ENCODE measurements around the gene MFNG.
"Not testable (repeated sequence)": the region's sequence is repeated elsewhere in the genome, so short reads cannot be mapped to it uniquely, and the experiment has no call there.

The MFNG gene

DNA sequence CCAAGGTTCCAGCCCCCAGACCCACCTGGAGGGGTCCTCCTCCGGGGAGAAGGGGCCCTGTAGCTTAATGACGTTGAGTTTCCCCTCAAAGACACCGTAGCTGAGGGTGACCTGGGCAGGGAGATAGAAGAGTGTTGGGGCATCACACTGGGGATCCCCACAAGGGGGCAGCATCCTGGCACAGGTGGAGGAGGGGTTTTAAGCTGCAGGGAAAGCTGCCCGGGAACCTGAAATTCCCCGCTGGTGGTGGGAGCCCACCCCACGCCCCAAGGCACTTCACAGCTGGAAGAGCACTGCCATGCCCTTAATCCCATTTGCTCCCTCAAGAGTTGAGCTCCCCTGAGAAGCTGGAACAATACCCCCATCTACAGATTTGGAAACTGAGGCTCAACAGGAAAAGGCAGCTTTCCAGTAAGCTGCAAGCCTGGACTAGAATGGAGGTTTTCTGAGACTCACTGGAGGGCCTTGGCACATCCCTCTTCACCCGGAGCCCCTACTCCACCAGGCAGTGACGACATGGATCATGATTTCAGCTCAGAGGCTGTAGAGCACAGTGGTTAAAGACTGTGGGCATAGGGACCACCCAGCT is 13.7 kb downstream of the MFNG start:
- peak; percentile 4 for DNase-seq

DNA sequence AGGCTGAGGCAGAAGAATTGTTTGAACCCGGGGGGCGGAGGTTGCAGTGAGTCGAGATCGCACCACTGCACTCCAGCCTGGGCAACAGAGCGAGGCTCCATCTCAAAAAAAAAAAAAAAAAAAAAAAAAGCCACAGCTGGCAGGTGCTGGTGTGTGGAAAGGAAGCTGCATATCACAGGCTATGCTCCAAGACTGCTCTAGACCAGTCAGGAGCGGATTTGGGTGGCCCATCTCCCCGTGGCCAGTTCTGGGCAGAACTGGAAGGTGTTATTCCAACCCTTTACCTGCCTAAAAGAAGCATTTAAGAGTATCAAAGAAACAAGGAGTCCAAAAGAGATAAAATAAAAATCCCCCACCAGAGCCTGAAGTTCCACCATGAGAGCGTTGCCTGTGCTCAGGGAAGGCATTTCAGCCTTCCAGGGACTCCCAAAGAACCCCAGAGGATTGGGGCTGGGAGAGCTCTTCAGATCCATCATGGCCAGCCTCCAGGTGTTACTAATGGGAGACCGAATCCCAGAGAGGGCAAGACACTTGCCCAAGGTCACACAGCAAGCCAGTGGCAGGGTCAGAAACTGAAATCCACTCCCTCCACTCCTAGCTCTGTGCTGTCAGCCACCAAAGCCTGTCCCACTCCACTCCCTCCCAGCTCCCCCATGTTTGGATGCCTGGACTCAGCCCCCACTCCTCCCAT is 14.3 kb downstream of the MFNG start:
- no peak for DNase-seq

DNA sequence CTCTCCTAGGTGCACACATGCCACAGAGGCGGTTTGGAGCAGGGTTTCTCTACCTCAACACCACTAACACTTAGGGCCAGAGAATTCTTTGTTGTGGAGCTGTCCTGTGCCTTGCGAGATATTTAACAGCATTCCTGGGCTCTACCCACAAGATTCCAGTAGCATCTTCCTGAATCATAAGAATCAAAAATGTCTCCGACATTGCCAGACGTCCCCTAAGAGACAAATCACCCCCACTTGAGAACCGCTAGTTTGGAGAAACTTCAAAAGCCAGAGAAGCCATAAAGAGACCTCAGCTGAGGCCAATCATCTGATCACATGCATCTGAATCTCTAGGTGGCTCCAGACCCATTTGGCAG is 16.1 kb downstream of the MFNG start:
- no peak for DNase-seq

DNA sequence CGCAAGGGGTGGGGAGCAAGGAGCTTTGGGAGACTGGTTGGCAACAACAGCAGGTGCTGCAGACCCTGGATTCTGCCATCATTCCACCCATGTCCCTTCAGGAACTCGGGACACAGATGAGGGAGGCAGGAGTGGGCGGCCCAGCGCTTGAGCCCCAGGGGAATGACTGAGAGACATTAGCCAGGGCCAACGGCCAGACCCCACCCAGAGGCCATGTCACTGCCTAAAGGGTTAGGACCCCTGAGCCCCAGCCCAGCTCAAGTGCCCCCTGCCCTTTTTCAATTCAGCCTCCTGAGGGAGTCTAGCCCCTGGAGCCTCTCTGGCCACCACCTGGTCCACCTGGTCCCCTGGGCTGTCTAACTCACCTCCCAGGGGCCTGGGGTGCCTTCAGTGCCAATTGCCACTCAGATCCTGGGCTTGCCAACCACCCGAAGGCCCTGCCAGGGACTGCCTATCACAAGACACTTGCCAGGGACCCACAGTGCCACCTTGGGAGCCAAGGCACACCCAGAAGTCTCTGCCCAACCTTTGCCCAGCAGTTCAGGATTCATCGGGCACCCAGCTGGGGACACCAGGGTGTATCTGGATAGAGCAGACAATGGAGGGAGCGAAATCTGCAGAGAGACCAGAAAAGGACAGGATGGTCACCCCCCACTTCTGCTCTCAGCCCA is 16.6 kb downstream of the MFNG start:
- DNase-seq = no peak

DNA sequence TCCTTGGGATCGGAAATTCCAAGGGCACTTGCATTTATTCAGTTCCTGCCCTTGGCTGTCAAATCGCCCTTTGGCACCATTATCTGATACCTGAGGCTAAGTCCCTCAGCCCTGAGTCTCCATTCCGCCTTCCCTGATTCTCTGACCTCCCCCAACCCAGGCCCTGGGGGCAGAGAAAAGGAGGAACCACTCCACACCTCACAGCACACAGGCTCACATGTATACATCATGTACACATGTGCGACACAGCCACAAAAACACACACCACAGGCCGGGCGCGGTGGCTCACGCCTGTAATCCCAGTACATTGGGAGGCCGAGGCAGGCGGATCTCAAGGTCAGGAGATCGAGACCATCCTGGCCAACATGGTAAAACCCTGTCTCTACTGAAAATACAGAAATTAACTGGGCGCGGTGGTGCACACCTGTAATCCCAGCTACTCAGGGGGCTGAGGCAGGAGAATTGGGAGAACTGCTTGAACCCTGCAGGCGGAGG is 17.9 kb downstream of the MFNG start:
- DNase-seq = not testable (repeated sequence)

DNA sequence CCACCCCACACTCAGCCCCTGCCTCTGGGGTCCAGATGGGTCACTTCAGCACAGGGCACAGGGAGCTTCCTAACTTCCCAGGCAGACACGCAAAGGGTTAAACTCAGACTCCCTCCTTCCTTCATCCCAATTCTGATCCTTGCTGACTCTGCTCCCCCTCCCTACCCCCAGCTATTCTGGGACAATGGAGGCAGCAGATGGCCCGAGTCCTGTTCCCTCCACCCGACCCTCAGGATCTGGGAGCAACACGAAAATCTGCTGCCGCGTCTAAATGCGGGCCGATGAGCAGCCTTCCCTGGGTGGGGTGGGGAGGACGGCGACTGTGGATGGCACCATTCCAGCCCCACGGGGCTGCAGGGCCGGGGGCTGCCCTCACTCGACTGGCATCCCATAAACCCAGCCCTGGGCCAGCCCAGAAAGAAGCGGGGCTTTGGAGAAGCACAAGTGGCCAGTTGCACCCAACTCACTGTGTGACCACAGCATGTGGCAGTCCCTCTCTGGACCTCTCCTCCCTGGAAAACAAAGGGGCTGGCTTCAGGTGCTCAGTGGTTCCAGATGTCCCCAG is 18.7 kb downstream of the MFNG start:
- DNase-seq = no peak

DNA sequence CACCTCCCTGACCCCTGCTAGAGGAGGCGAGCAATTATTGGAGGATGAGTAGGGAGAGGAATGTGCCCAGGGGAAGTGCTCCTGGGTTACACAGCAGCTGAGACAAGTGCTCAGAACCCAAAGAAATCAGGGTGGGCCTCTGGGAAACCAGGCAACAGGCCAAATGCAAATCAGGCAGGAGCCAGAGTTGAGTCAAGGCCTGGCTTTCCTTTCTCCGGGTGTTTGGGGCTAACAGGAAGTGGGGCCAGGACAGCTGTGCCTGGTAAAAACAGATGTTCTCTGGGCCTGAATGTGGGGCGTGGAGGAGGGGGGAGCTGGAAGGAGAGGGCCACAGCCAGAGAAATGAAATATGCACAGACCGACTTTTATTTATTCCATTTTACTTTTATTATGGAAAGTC is 22.0 kb downstream of the MFNG start:
- no peak for DNase-seq

DNA sequence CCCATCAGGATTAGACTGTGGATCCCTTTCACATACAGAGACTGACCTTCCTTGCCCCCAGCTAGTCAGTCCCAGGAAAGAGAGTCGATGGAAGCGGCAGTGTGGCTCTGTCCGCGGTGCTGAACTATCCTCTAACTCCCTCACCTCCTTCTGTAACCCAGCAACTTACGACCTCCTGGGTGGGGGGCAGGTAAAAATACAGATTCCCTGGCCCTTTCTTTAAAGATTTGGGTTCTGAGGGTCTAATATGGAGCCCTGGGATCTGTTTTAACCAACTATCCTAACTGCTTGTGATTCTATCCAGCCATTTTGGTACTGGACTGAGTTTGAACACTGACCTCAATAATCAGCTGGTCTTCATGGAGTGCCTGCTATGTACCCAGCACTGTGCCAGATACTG is 23.2 kb downstream of the MFNG start:
- no peak for DNase-seq

DNA sequence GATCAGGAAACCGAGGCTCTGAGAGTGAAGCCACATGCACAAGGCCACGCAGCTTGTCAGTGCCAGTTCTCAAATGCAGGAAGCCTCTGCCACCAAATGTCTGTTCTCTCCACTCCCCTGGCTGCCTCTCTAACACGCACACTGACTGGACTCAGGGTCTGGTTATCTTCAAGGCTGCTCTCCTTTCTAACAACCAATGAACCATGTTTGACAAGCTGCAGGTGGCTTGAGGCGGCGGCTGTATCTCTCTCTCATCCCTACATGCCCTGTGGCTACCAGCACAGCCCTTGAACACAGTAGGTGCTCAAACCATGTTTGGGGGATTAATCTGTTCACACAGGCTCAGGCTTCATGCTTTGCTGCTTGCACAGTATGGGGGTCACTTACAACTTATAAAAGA is 23.7 kb downstream of the MFNG start:
- DNase-seq = peak; percentile 6

DNA sequence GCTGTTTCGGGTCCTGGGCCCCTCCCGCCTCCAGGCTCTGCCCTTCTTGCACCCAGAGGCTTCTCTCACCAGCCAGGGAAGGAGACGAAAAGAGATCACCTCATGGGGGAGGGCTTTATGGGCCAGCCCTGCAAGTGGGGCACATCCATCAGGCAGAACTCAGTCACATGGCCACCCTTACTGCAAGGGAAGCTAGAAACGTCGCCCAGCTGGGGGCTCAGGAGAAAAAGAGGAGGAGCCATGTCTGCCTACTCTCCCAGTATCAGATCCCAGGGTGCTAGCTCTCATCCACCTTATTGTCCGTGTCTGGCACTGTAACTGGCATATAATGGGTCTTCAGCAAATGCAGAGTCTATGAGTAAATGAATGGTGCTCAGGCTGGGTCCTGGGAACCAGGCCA is 24.2 kb downstream of the MFNG start:
- no peak for DNase-seq

DNA sequence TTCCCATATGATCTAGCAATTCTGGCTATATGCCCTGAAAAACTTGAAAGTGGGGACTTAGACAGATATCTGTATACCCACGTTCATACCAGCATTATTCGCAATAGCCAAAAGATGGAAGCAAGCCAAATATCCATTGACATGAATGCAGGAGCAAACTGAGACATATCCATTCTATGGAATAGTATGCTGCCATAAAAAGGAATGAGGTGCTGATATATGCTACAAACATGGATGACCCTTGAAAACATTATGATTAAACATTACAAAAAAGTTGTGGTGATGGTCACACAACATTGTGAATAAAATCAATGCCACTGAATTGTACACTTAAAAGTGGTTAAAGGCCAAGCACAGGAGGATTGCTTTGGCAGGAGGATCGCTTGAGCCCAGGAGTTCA is 25.5 kb downstream of the MFNG start:
- DNase-seq = no peak

DNA sequence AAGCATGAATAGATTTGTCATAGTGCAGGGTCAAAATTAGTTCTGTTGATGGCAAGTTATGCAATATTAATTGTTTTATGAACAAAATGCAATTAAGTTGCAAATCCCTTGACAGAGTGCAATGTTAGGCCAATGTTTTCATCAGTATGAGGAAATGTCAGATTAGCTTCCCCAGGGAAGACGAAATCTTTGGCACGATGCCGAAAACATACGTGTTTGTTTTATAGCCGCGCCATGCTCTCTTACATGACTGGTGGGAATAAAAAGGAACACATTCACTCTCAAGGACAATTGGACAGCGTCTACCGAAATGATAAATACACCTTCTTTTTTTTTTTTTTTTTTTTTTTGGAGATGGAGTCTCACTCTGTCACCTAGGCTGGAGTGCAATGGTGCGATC is 27.0 kb downstream of the MFNG start:
- DNase-seq = no peak

DNA sequence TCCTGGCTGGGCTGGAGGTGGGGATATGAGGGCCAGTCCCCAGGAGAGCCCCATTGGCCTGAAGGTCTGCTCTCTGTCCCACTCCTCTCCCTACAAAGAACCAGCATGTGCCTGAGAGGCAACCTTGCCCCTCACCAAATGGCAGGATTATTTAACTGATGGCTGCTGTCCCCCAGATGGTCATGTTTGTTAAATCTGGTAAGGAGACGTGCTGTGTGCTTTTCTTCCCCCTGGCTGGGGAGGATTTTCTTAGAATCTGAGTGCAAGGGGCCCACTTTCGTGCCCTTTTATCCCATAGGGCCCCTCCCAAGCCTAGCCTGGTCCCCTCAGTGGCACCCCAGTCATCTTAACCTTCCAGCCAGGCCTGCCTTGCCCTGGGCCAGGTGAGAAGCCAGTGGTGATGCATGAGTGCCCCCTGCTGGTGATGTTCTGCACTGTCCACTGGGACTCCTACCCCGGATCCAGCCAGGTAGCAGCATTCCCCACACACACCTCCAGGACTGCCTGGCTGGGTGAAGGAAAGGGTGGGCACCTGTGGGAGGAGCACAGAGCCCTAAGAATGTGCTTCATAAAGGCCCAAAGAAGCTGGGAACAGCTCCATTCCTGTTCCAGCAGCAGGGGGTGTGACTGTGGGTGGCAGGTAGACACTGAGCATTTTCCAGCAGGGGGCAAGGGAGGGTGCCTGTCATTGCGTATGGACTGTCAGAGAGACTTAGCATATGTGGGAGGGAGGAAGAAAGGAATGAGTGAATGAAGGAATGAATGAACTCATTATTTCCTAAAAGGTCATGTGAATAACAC is 28.9 kb downstream of the MFNG start:
- DNase-seq = peak; percentile 25

DNA sequence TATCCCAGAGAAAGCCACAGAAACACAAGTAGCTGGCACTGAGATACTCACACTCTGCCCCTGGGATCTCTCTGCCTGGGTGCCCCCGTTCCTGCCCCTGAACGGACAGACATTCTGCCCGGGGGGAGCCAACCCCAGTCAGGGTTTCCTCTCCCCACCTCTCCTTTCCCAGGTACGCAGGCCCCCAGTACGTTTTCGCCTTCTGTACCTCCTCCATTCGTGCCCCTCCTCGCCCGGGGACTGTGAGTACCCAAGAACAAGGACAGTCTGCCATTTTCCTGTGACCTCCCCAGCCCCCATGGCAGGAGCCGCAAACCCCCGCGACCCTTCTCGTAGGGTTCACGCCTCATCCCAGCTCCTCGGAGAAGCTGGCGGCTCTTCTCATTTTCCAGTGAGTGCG is 29.8 kb downstream of the MFNG start:
- DNase-seq = no peak

DNA sequence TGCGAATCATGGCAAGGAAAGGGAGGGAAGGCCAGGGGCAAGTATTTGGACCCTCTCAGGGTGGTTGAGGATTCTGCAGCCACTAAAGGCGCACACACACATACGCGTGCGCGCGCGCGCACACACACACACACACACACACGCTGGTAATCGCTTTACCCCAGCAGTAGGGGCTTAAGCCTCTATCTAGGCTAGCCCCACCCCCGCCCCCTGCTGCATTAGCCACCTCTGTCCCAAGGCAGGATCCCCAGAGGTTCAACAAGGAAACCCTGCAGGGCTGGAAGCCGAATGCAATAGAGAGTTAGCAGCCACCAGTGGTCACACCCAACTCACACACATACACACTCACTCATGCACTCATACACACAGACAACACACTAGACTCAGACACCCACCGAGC is 30.3 kb downstream of the MFNG start:
- DNase-seq = no peak

DNA sequence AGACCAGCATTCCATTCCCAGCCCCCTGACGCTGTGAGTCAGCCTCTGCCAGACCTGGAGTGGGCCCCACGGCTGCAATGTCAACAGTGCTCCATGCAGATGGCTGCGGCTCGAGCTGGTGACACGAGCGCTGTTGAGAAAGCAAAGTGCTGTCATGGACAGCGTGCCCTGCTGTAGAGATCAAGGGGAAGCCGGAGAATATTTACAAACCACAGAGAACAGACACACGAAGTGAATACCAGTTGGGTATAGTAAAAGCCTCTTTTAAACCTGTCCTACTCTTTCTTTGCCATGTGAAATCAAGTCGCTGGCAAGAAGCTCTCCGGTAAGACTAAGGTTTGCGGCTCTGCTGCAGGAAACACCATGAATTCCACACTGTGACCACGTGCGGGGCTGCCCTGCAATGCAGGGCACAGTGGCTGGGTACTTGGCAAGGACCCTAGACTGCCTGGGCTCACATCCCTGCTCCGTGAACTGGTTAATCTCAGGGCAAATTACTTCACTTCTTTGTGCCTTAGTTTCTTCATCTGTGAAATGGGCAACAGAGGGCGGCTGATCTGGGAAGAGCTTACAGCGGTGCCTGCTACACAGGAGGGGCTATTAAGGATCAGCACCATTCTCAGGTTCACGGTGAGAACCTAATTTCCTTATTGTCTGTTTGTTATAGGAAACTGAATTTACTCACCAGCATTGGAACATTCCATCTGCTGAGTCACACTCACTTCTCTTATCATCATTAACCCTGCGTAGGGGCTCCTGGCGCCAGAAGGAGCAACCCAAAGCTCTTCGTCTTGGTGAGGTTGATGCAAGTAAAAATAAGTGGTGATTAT is 31.1 kb downstream of the MFNG start:
- DNase-seq = peak; percentile 4

DNA sequence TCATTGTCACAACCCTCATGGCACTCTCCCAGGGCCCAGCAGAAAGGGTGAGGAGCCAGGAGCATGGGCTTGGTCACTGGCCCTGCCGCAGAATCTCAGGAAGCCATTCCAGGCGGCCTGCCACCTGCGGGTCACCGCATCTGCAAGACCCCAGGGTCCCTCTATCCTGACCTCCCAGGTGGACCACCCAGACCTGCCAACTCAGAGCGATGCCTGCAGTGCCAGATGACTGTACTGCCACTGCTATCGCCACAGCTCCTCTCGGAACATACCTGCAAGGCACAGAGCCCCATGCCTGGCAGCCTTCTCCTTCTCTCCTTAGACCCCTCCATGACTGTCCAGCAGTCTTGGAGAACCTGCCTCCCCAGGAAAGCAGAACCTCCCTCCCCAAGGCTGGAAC is 32.5 kb downstream of the MFNG start:
- no peak for DNase-seq

DNA sequence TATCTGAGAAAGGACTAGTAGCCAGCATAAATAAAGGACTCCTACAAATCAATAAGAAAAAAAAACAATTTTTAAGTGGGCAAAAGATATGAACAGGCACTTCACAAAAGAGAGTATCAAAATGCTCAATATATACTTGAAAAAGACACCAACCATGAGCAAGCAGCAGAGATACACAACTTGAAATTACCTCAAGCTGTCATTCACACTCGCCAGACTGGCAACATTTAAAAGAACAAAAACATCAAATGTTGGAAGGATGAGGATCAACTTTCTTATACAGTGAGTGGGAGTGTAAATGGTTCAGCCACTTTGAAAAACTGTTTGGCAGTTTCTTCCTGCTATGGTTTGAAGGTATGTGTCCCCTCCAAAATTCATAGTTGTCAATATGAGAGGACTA is 35.0 kb downstream of the MFNG start:
- DNase-seq = no peak

DNA sequence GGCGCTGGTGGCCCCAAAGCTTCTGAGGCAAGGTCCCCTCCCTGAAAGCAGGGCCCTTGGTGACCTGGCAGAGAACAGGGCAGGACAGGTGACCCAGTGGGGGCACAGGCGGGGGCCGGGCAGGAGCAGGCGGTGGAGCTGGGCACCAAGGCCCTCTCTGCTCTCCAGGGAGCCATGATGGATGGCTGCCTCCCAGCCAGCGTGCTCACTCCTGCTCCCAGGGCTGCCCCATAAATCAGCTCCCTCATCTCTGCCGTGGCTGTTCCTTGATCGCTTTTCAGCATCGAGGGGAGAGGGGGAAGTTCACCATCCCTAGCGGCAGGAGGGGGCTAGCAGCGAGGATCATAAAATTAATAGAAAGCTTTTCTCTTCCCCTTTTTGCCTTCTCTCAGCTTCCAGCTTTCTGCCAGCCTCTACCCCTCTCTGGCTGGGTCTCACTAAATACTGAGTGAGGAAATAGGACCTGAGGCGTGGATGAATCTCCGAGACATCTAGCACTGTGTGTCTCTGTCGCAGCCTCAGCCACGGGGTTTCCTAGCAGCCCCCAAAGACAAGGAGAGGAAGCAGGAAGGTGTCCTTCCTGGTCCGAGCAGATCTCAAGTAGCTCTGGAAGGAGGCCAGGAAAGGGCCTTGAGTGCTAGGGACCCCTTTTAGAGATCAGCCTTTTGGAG is 36.7 kb downstream of the MFNG start:
- DNase-seq = no peak

DNA sequence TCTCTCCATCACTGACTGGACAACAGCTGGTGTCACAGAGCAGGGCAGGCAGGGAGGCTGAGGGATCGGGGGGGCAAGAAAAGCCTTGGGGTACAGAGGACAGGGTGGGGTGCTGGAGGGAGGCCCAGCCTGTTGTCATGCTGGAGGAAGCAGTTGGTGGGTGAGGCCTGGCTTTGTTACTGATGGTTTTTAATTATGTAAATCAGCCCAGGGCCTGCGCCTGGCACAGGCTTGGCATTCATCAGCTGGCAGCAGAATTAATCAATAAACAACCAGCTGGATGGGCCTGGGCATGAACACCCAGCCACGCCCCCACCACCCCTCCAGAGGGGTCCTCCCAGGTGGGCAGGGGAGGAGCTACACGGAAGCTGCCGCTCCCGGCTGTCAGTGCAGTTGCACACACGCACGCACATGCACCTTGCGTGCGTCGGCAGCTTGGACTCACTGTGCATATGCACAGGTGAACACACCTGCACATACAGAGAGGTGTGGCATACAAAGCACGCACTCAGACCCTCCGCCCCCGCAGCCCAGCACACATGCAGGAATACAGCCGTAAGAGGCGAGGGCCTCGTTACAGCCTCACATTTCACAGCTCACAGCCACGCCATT is 37.6 kb downstream of the MFNG start:
- no peak for DNase-seq

DNA sequence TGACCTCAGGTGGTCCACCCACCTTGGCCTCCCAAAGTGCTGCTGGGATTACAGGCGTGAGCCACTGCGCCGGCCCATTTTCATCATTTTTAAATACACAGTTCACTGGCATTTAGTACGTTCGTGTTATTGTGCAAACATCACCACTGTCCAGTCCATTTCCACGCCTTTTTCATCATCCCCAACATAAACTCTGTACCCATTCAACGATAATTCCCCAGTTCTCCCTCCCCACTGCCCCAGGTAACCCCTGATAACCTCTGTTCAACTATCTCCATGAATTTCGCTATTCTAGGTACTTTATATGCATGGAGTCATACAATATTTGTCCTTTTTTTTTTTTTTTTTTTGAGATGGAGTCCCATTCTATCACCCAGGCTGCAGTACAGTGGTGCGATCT is 40.7 kb downstream of the MFNG start:
- no peak for DNase-seq

All from NCI-H146 (cell line).